DMS53 (cell line): ENCODE measurements around the gene SLC25A43.
A peak's percentile ranks its signal among the peaks of the same experiment; 100 is the strongest.
"Not testable (repeated sequence)": the region's sequence is repeated elsewhere in the genome, so short reads cannot be mapped to it uniquely, and the experiment has no call there.

ENCODE experiments used
- DNase-seq: peaks from one replicate; lab custom pipeline; 2025; lab: John Stamatoyannopoulos, UW

Gene SLC25A43

DNA sequence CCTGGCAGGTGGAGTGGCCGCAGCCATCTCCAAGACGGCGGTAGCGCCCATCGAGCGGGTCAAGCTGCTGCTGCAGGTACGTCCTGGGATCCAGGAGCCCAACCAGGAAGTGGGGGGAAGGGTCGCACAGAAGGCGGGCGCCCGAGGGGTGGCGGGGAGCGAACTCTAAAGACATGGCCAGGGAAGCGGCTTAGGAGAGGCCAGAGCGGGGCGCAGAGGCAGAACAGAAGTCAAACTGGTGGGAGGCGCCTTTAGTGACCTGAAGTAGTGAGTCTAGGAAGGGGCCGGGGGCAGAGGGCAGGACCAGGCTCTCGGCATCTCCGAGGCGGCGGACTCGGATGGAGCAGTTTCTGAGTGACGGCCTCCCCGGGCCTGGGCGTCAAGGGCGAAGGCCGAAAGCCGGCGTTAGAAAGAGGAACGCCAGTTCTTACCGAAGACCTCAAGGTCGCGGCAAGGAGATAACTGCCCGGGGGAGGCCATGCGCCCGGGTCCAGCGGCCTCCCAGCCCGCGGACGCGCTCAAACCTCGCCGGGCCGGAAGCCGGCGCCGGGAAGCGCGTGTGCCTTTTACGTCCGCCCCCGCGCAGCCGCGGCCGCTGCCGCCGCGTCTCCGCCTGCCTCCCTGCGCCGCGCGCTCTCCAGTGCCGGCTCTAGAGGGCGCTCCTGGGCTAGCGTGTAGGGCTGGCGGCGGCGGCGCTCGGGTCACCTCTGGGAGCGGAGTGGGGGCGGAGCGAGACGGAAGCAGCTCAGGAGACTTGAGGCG, 69.6 kb downstream of the SLC25A43 start:
- peak; percentile 93 for DNase-seq

DNA sequence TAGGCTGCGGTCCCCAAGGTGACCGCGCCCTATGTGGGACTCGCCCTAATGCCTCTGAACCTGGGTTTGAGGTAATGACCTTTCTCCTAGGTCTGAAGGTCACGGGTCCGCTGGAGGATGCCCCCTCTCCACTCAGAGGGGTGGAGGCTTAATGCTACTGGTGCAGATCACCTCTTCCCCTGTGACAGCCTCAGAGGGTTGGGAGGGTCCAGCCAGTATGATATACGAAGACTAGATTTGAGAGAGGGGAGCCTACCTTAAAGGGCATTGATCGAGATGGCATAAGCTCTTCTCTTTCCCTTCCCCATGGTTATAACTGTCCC, 70.1 kb downstream of the SLC25A43 start:
- no peak for DNase-seq

DNA sequence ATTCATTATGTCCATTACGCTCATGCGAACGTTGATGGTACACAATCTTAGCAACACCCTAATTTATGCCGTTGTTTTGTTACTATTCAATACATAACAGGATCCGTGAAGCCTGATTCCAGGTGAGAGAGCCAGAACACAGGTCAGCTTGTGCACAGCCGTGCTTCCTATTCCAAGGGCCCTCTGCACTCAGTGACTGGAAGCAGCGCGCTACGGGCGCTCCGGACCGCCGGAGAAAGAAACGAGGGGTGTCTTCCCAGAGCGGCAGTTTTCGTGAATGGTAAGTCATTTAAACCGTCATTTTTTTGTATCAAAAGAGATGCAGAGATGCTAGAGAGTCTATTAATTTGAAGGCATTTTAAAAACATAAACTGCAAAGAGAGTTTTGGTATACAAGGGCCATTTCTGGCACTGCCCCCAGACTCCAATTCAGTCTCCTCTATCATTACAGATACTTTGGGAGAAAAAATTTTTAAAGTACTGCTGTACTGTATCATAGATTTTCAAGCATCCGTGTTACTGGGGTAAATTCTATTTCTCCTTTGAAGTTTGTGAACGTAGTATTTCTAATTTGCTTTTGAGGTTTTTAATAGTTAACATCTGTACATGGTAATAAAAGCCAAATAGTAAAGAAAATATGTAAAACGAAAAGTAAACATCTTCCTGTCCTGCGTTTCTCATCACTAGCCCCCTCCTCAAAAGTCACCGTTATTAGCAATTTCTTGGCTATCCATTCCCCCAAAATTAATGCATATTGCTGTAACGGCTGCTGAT, 75.7 kb downstream of the SLC25A43 start:
- DNase-seq = no peak

DNA sequence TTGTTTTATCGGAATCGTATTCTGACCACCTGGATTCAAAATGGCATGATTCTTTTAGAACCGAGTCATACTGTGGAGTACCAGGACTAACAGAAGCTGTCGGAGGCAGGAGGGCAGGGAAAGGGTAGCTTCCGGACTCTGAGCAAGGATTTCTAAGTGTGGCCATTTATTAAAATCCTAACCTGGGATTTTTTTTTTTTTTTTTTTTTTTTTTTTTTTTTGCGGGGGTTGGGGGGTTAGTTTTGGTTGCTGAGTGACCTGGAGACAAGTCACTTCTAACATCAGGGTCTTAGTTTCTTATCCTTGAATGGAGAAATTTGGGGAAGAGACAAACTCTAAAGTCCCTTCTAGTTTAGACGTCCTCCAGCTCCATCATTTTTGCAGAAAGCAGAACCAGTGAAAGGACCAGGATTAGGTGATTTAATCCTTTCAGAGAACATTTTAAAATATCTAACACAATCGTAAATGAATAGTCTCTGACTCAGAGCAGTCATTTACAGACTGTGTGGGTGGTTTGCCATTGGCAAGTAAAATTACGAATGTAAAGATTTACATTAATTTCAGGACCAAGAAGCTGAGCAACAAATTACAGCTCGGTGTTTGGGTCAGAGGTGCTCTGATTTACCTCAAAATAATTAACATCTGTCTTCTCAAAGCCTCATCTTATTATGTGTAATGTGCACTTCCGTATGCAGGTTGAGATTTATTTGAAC, 76.4 kb downstream of the SLC25A43 start:
- DNase-seq = no peak

DNA sequence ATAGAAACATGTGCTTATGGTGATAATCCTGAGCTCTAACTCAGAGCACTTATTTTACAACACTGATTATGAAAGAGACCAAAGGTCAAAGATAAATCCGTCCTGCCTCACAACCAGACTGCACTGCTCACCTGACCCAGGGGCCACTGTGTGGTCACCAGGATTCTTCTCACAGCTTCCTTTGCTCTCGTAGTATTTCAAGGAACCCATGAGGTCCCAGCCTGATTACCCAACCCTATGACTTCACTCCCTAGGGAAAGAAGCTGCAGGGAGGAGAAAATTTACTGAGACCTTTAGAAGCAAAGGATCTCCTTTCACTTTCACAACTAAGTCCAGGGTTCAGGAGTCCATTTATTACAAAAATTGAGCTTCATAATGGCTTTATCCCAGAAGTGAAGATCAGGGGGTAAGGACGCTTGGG, 78.7 kb downstream of the SLC25A43 start:
- peak; percentile 26 for DNase-seq

DNA sequence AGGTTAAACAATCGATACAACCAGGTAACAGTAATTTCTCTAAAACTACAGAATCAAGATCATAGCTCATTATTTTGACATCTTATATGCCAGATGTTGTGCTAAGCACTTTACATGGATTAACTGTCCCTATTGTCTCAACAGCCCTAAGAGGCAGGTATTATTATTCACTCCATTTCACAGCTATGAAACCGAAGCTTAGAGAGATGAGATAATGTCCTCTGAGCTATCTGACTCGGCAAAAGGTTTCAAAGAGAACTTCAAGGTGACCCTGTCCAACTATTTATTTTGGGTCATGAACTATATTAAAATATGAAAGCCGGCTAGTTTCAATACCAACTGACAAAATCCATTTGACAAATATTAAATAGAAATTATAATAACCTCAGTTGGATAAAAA, 79.4 kb downstream of the SLC25A43 start:
- no peak for DNase-seq

DNA sequence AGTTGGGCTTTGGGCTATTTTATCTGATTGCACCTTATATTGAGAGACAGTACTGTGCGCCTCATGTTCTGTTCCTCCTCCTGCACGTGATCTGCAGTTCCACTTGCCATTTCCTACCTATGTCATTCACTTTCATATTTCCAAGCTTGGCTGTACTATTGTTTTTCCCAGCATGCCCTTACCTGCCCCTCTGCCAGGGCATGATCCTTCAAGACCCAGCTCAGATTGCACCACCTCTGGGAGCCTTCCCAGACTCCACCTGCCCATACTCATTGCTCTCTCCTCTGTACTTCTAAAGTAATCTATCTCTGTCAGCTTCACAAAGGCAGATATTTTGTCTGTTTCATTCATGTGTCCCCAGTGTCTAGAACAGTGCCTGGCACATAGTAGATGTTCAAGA, 80.7 kb downstream of the SLC25A43 start:
- DNase-seq = no peak

DNA sequence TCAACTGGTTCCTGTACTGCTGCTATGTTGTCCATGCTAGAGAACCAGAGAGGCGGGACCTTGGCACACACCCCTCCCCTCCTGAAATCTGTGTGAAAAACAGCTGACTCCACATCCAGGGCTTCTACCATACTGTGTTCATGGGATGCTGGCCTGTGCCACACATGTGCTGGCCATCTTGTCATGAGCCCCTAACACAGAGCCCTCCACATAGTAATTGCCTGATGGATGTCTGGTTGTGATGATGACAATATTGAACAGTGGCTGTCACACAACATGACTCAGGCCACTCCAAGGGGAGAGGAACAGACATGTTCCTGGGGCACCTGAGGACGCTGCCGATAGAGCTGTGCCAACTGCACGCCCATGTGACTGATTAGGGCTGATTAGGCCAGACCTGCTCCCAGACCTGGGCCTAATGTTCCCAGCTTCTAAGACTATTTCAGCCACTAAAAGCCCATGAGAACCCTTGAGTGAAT, 82.2 kb downstream of the SLC25A43 start:
- peak; percentile 26 for DNase-seq

DNA sequence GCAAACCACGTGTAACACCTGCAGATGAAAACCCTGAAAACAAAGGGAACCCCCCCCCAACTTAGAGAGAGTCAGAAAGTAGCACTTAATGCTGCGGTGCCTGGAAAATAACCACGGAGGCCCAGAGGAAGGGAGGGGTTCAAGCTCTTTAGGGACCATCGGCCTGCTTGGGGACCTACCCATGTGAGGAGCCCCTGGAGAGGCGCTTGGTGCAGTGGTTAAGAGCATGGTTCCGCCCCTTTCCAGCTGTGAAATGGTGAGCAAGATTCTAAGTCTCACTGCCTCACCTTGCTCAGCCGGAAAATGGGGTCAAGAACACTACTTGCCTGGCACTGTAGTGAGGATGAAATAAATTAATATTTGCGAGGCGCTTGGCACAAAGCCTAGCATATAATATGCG, 82.9 kb downstream of the SLC25A43 start:
- no peak for DNase-seq

DNA sequence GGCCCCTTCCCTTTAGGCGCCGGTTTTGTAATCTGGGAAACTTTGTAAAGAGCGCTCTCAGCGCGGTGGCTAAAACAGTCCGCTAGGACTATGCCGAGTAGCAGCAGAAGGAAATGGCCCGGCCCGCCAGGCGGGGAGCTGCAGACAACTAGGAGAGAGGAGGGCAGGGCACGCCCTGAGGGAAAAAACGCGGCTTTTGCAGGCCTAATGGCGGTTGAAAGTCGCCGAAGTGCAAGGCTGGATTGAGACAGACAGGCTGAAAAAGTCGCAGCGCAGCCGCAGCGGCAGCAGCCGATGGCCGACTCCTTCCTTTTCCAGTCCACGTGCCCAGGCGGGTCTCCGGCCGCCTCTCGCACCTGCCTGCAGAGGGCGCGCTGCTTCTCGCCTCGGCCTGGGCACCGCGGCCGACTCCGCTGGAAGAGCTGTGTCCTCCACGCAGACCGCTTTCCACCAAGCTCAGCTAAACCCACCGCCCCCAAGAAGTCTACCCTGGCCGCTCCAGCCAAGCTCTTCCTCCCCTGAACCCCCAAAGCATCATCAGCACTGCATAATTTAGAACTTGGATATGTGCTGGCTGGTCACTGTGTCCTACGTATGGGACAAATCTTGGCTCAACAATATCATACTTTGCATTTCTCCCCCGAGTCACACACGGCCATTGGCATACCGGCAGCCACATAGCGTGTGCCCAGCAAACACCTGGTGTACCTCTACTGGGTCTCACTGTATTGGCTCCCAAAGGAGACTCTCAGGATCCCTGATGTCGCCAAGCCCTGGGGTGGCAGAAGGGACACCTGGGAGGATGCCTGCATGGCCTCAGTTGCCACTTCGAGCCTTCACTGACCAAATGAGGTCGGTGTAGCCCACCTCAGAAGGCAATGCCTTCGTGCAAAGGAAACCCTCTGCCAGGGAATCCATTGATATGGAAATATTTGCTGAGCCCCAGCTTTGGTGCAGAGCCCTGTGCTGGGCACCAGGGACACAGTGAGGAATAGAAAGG, 83.6 kb downstream of the SLC25A43 start:
- peak; percentile 85 for DNase-seq

DNA sequence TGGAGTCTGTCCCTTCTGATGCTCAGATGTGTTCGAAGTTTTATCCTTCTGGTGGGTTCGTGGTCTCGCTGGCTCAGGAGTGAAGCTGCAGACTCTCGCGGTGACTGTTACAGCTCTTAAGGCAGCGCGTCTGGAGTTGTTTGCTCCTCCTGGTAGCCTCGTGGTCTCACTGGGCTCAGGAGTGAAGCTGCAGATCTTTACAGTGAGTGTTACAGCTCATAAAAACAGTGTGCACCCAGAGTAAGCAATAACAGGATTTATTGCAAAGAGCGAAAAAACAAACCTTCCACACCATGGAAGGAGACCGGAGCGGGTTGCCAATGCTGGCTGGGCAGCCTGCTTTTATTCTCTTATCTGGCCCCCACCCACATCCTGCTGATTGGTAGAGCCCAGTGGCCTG, 87.6 kb downstream of the SLC25A43 start:
- DNase-seq = no peak

DNA sequence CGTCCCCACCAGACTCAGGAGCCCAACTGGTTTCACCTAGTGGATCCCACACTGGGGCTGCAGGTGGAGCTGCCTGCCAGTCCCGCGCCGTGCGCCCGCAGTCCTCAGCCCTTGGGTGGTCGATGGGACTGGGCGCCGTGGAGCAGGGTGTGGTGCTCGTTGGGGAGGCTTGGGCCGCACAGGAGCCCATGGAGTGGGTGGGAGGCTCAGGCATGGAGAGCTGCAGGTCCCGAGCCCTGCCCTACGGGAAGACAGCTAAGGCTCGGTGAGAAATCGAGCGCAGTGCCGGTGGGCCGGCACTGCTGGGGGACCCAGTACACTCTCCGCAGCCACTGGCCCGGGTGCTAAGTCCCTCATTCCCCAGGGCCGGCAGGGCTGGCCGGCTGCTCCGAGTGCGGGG, 88.6 kb downstream of the SLC25A43 start:
- DNase-seq = not testable (repeated sequence)

DNA sequence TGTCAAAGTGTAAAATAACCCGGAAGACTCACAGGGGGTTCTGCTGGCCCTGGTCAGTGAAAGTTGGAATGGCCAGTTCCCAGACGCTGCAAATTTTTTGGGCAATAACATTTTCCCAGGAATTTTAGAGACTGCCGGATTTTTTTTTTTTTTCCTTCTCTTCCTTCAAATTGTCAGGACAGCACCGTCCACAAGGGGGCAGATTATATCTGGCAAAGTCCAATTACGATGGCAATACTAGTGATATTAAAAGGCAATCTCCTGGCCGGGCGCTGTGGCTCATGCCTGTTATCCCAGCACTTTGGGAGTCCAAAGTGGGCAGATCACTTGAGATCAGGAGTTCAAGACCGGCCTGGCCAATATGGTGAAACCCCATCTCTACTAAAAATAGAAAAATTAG, 89.6 kb downstream of the SLC25A43 start:
- DNase-seq = peak; percentile 78

DNA sequence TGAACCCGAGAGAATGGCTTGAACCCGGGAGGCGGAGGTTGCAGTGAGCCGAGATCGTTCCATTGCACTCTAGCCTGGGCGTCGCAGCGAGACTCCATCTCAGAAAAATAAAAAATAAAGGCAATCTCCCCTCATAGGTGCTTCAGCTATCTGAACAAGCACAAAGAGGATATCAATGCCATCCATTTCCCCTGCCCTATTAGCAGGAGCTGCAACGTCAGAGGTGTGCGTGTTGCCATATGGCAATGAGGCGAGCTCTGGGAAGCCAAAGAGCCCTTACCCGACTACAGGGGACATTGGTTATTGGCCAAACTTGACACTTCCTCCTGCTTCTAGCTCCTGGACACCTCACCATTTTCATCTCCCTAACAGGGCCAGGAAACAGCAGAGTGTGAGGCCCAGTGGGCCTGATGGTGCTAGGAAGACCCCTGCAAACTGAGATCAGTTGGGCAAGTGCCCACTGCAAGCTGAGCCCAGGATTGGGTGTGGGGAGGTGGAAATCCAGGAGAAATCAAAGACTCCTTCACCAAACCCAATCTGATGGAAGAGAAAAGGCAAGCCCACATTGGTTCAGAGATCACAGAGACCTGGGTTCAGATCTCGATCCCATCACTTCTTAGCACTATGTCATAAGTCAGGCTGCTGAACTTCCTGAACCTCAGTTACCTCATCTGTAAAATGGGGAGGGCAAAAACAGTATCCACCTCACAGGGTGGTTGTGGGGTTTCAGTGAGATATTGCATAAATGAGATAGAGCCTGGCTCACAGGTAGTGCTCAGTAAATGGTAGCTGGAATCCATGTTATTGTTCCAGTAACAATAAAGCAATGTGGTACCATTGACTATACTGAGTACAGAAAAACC, 90.3 kb downstream of the SLC25A43 start:
- no peak for DNase-seq

DNA sequence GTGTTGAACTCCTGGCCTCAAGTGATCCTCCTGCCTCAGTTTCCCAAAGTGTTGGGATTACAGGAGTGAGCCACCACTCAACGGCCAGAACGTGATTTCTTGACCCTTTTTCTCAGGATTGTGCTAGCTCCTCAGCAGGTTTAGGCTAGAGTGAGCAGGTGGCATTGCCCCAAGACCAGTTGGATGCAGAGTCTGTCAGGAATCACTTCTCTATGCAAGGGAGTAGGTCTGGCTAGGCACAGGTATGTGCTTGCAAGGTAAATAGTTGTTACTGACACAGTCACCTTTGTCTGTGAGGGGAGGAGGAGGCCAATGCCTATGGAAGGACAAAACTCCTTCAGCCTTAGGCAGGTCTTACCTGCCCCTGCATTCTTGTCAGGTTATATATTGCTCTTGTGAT, 93.3 kb downstream of the SLC25A43 start:
- DNase-seq = no peak

DNA sequence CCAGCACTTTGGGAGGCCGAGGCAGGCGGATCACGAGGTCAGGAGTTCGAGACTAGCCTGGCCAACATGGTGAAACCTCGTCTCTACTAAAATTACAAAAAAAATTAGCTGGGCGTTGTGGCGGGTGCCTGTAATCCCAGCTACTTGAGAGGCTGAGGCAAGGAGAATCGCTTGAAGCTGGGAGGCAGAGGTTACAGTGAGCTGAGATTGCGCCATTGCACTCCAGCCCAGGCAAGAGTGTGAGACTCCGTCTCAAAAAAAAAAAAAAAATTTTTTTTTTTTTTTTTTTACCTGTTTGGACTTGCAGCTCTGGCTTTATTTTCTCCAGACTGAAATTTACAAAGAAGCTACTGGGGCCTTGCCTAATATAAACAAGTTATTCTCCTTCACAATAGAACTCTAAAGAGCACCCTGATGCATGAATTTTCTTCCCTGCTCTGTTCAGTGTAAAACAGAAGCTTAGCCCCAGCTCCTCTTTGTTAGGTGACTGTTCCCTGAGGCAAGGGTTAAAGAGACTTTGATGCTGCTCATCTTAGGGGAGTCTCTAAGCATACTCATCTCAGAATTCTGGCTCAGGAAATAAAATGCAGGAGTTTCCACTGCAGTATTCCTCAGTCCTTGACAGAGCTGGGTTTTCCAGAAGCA, 94.8 kb downstream of the SLC25A43 start:
- DNase-seq = not testable (repeated sequence)

DNA sequence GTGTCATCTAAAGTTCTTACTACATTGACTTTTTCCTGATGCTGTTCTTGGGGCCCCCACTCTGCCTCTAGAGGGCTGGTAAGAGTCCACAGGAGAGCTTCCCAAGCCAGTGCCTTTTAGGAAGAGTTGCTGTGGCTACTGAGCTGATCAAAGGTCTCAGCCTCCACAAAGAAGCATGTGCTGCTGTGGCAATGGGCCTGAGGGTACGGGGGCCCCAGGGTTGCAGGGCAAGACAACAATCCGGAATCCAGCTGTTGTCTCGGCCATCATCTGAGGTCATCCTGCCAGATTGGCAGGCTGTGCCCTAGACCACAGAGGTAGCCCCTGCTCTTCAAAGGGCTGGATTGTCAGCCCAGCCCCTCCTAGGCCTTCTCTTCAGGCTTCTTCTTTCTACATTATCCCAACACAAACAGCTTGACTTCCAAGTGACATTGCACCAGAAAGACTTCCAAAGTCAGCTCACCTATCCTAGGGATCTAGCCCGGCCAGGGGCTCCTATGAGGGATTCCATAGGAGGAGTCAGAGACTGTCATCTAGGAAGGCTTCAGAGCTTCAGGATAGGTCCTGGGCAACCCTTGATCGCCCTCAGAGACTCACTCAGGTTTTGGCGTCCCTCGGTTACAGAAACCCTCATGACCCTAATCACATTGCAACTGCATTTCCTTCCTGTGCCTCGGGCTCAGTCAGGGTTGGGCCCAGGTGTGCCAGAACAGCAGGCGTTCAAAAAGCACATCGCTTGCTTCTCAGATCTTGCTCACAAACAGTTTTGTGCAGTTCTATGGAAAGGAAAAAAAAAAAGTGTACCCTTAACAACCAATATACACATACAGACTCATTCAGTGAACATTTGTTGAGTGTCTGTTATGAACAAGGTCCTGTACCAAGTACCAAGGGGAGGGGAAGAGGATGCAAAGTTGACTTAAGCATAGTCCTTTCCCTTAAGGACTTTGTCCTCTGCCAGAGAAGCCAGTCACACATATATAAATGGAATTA, 96.9 kb downstream of the SLC25A43 start:
- DNase-seq = peak; percentile 68

DNA sequence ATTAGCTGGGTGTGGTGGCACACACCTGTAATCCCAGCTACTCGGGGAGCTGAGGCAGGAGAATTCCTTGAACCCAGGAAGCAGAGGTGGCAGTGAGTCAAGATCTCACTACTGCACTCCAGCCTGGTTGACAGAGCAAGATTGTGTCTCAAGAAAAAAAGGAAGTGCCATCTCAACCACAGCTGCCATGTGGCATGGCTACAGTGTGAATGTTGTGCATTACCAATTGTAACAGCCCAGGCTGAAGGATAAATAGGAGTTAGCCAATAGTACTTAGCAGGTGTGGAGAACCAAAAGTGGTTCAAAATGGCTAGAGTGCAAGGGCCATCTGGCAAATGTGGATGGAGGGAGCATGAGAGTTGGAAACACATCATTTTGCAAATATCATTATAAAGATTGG, 98.0 kb downstream of the SLC25A43 start:
- no peak for DNase-seq
